AG10803 (cell line): ENCODE results near the gene EYS.

Source experiments
- DNase-seq: peaks from one replicate; pipeline ENCODE4 v3.0.0; 2010; ENCODE audit warnings: low read depth
- H3K4me3 ChIP-seq: 2 replicates; pipeline ENCODE4 v1.5.1; 2011; ENCODE audit warnings: mild to moderate bottlenecking, low read length, control low read depth
- CTCF ChIP-seq: conservative IDR thresholded peaks from 2 replicates; pipeline ENCODE4 v1.5.1; 2011; ENCODE audit warnings: mild to moderate bottlenecking, low read length, control low read depth, inconsistent platforms

The EYS gene

DNA sequence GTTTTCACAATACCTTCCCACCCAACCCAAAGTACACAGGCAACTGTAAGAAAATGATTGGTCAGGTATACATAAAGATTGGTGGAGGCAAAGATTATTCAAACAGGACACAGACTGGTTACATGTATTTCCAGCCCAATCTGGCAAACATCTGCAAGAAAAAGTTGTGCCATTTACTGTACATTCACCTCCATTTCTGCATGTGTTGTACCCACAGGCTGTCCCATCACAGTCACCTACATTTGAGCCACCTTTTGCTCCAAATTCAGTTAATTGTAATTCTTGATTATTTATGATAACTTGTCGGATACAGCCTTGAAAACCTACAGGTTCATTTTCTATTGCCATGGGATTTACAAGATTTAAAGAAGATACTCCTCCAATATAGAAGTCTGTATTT, 1985.8 kb downstream of the EYS start:
- no peak for DNase-seq
- no peak overlapping the region for H3K4me3 ChIP-seq
- no peak for TF ChIP-seq CTCF

- no peak for DNase-seq
- TF ChIP-seq CTCF = no peak
- H3K4me3 ChIP-seq = no peak overlapping the region
These were observed 1990.9 kb downstream of the EYS start for GRCh38 chr6:63716169-63716568.

DNA sequence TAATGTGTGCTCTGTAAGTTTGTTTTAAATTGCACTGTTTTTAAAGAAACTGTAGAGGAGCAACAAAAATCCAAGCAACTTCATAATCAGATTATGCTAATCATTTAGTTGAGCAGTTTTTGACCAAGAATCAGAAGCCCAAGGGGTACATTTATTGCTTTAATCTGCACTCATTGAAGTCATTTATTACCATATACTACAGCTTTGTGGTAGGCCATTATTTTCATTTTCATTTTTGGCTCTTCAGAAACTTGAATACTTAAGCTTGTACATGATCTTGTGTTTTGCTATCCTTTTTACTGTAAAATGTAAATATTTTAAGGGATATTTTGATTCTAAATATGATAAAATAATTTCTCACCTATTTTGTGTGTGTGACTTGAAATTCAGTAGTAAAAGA, 1992.9 kb downstream of the EYS start:
- no peak overlapping the region for H3K4me3 ChIP-seq
- no peak for TF ChIP-seq CTCF
- DNase-seq = no peak

- no peak for DNase-seq
- no peak for TF ChIP-seq CTCF
- no peak overlapping the region for H3K4me3 ChIP-seq
These were observed 1993.7 kb downstream of the EYS start for GRCh38 chr6:63713332-63713731.

DNA sequence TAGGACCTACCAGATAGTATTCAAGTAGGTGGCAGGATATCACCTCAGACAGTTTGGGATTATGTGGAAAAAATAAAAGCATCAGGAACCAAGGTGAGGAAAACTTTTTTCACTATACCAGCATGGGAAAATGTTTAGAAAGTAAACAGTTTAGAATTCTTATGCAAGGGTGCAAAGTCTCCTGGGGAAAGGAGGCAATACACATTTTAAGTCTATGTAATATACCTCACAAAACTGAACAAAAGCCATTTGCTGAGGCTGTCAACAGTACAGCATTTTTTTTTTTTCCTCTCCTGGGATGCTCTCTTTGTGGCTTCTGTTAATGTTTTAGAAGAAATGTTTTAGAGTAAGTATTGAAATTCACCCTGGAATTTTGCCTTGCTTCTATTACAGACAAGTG, 1997.9 kb downstream of the EYS start:
- TF ChIP-seq CTCF = no peak
- no peak for DNase-seq
- no peak overlapping the region for H3K4me3 ChIP-seq

- H3K4me3 ChIP-seq = no peak overlapping the region
- no peak for DNase-seq
- no peak for TF ChIP-seq CTCF
These were observed 1998.4 kb downstream of the EYS start for GRCh38 chr6:63708631-63709030.

DNA sequence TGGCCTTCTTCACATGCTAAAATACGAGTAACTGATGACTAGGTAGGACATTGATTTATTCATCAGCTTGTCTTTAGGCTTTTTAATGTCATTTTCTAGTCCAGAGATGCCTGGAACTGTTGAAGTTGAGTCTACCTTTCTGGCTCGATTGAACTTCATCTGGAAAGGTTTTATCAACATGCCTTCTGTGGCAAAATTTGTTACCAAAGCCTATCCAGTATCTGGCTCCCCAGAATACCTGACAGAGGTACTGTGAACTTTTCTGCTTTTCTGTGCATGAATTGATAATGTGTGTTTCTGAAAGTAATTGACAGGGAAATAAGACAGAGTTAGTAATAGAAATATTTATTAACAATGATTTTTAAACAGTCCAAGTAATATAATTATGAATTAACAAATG, 2000.4 kb downstream of the EYS start:
- no peak for DNase-seq
- H3K4me3 ChIP-seq = no peak overlapping the region
- no peak for TF ChIP-seq CTCF
